RWPE2 (cell line): ENCODE results near the gene ANO7.

ENCODE experiments used
- ATAC-seq: fragments of 200-7000 bp; cut with Tn5 transposase; 3 replicates; pipeline ENCODE4 v1.9.1; 2021; ENCODE audit warnings: low read depth
- DNase-seq: peaks from one replicate; pipeline ENCODE4 v3.0.0-alpha.2; 2020; ENCODE audit warnings: low spot score
- H3K27ac ChIP-seq: fragments of 450-650 bp; 2 replicates; pipeline ENCODE4 v1.5.1; 2017; ENCODE audit warnings: mild to moderate bottlenecking; ENCODE audit not compliant: poor library complexity, severe bottlenecking
- H3K27me3 ChIP-seq: fragments of 250-450 bp; sonication (Bioruptor Pico); 2 replicates; pipeline ENCODE4 v1.5.1; 2021; ENCODE audit warnings: mild to moderate bottlenecking, moderate library complexity; ENCODE audit not compliant: insufficient read depth, poor library complexity, severe bottlenecking
- H3K36me3 ChIP-seq: fragments of 250-450 bp; sonication (Bioruptor Pico); 2 replicates; pipeline ENCODE4 v1.5.1; 2020; ENCODE audit warnings: low read depth, mild to moderate bottlenecking, moderate library complexity
- H3K4me1 ChIP-seq: fragments of 250-450 bp; sonication (Bioruptor Pico); 2 replicates; pipeline ENCODE4 v1.5.1; 2021; ENCODE audit warnings: mild to moderate bottlenecking, moderate library complexity; ENCODE audit not compliant: insufficient read depth, poor library complexity, severe bottlenecking
- H3K4me3 ChIP-seq: fragments of 250-450 bp; sonication (Bioruptor Pico); 2 replicates; pipeline ENCODE4 v1.5.1; 2021; ENCODE audit warnings: mild to moderate bottlenecking, moderate library complexity; ENCODE audit not compliant: severe bottlenecking
- H3K9me3 ChIP-seq: fragments of 250-450 bp; sonication (Bioruptor Pico); 2 replicates; pipeline ENCODE4 v1.5.1; 2021; ENCODE audit warnings: mild to moderate bottlenecking, moderate library complexity; ENCODE audit not compliant: severe bottlenecking
- TF ChIP-seq, protein P1 (sequence below): fragments of 450-650 bp; IDR thresholded peaks from one replicate; pipeline ENCODE4 v1.5.1; 2017; ENCODE audit warnings: mild to moderate bottlenecking, moderate library complexity; ENCODE audit not compliant: poor library complexity, severe bottlenecking

The ANO7 gene

DNA sequence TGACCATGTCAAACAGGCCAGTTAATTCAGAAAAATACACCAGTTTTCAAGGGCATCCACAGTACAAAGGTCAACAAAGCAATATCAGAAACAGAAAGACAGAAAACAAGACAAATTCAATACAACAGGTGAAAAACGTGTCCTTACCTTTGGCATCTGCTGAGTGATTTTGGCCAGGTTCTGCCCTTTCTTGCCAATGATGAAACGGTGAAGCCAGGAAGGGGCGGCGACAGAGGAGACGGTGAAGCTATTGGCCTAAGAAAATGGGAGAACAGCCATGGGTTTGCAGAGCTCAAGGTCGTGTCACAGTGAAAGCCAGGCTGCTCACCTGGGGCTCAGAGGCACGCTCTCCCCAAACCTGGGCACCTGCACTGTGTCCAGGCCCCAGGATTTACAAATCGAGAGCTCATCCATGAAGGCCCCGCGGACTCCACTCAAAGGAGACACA is 66.5 kb downstream of the ANO7 start:
- Histone ChIP-seq H3K27me3 (no peaks in the 10 kb centered on the region), H3K4me1 (no peaks in the 10 kb centered on the region), H3K9me3 (no peaks in the 10 kb centered on the region), H3K27ac (no peak overlapping the region), H3K4me3 (no peak overlapping the region), H3K36me3 (peaks cover 100% of the 10 kb centered on the region)
- DNase-seq = no peak
- ATAC-seq = no peak
- TF ChIP-seq, protein P1, sequence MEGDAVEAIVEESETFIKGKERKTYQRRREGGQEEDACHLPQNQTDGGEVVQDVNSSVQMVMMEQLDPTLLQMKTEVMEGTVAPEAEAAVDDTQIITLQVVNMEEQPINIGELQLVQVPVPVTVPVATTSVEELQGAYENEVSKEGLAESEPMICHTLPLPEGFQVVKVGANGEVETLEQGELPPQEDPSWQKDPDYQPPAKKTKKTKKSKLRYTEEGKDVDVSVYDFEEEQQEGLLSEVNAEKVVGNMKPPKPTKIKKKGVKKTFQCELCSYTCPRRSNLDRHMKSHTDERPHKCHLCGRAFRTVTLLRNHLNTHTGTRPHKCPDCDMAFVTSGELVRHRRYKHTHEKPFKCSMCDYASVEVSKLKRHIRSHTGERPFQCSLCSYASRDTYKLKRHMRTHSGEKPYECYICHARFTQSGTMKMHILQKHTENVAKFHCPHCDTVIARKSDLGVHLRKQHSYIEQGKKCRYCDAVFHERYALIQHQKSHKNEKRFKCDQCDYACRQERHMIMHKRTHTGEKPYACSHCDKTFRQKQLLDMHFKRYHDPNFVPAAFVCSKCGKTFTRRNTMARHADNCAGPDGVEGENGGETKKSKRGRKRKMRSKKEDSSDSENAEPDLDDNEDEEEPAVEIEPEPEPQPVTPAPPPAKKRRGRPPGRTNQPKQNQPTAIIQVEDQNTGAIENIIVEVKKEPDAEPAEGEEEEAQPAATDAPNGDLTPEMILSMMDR = no peak

DNA sequence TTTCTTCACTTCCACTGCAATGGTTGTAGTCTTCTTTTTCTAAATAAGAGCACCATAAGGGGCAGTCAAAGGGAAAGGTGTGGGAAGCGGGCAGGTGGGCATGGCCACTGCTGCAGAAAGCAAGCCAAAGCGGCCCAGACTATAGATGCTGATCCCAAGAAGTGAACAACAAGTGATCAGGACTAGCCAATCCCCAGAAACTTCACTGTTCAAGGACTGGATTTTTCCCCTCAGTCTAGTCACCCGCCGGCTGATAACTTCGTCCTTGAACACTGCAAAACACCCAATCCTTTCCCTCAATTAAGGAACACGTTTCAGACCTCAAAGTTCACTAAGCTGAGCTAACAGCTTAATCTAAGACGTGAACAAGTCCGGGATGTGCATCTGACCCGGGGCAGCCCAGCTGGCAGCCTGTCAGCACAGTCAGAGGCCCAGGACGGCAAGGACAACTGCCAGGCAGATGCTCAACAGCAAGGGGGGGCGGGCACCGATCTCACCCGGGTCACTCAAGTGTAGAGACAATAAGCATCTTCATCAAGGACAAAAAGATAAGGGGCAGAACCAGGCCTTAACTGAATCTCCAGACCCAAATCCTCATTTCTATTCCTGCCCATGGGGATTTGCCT is 67.2 kb downstream of the ANO7 start:
- Histone ChIP-seq H3K4me1 (no peaks in the 10 kb centered on the region), H3K36me3 (peaks cover 100% of the 10 kb centered on the region), H3K9me3 (no peaks in the 10 kb centered on the region), H3K27me3 (no peaks in the 10 kb centered on the region), H3K27ac (no peak overlapping the region), H3K4me3 (no peak overlapping the region)
- TF ChIP-seq, protein P1 = no peak
- no peak for DNase-seq
- ATAC-seq = no peak

DNA sequence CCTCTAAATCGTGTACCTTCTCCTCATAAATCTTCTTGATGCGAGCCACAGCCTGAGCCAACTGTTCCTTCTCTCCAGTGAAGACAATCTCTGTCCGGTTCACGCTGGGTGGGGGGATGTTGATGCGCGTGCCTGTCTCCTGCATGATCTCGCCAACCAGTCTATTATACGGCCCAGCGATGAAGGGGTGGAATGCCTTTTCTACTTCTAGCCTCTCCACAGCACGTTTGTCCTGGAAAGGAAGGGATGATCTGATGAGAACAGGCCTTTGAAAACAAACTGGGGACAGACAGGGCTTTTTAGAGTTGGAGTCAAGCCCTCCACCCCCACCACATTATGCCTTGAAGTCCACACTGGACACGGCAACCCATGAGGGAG is 67.7 kb downstream of the ANO7 start:
- peaks cover 100% of the 10 kb centered on the region for H3K36me3 ChIP-seq
- H3K4me1 ChIP-seq = no peaks in the 10 kb centered on the region
- ATAC-seq (no peak), DNase-seq (no peak)
- H3K27me3 ChIP-seq = no peaks in the 10 kb centered on the region
- H3K9me3 ChIP-seq = no peaks in the 10 kb centered on the region
- TF ChIP-seq, protein P1 = no peak
- no peak overlapping the region for H3K4me3 ChIP-seq
- H3K27ac ChIP-seq = no peak overlapping the region

DNA sequence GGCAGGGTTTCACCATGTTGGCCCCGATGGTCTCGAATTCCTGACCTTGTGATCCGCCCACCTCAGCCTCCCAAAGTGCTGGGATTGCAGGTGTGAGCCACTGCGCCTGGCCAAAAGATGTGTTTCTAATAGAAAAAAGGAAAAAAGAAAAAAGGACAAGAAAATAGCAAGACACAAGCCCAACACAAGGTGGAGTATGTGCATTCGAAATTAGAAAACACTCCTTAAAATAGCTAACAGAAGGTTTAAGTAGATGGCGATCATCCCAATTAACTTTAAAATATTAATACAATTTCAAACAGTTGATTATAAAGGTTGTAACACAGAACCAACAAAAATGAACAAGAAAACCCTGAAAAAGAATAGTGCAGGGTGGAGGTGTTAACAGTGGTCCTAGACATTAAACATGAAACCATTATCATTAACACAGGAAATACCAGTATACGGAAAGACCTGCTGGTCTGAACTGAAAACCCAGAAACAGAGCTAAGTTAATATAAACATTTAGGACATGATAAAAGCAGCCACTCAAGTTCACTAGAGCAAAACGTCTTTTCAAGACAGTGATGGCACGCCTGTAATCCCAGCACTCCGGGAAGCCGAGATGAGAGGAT is 69.0 kb downstream of the ANO7 start:
- no peaks in the 10 kb centered on the region for H3K4me1 ChIP-seq
- no peak for ATAC-seq
- H3K4me3 ChIP-seq = no peak overlapping the region
- TF ChIP-seq, protein P1 = no peak
- no peak overlapping the region for H3K27ac ChIP-seq
- peaks cover 100% of the 10 kb centered on the region for H3K36me3 ChIP-seq
- no peaks in the 10 kb centered on the region for H3K9me3 ChIP-seq
- DNase-seq = no peak
- no peaks in the 10 kb centered on the region for H3K27me3 ChIP-seq
